OCI-LY3 (cell line): ENCODE measurements around the gene SLC25A28.

ENCODE experiments used
- H2AFZ ChIP-seq: fragments of 200-600, 300-600 bp; shearing (Covaris generic); 2 replicates; pipeline ENCODE4 v1.6.0; 2014; ENCODE audit warnings: antibody characterized with exemption, low read depth, low read length
- H3K27ac ChIP-seq: fragments of 200-600, 300-600 bp; sonication (generic); 2 replicates; pipeline ENCODE4 v1.5.1; 2014; ENCODE audit warnings: mild to moderate bottlenecking, low read length, moderate library complexity, mixed read lengths
- H3K27me3 ChIP-seq: fragments of 200-600, 300-600 bp; sonication (generic); 2 replicates; pipeline ENCODE4 v1.6.1; 2014; ENCODE audit warnings: low read depth, low read length, mixed read lengths
- H3K36me3 ChIP-seq: fragments of 200-600, 300-600 bp; sonication (generic); replicated peaks from 2 replicates; pipeline ENCODE3; 2014; ENCODE audit warnings: low read depth, low read length, mixed read lengths
- H3K4me1 ChIP-seq: fragments of 300-600, 200-600 bp; sonication (generic); 2 replicates; pipeline ENCODE4 v1.6.1; 2014; ENCODE audit warnings: low read length, mixed read lengths
- H3K4me2 ChIP-seq: fragments of 200-600, 300-600 bp; sonication (generic); 2 replicates; pipeline ENCODE4 v1.6.1; 2014; ENCODE audit warnings: low read length, mixed read lengths
- H3K4me3 ChIP-seq: fragments of 300-600, 200-600 bp; sonication (generic); 2 replicates; pipeline ENCODE4 v1.5.1; 2014; ENCODE audit warnings: antibody characterized with exemption, mild to moderate bottlenecking, low read length, moderate library complexity
- H3K79me2 ChIP-seq: fragments of 300-600, 200-600 bp; shearing (Covaris generic); 2 replicates; pipeline ENCODE4 v1.6.1; 2014; ENCODE audit warnings: mild to moderate bottlenecking, low read length, mixed read lengths
- H3K9ac ChIP-seq: fragments of 300-600, 200-600 bp; shearing (Covaris generic); 2 replicates; pipeline ENCODE4 v1.6.0; 2014; ENCODE audit warnings: mild to moderate bottlenecking, low read length, moderate library complexity
- H3K9me3 ChIP-seq: fragments of 200-600, 300-600 bp; shearing (Covaris generic); 2 replicates; pipeline ENCODE4 v1.6.1; 2014; ENCODE audit warnings: low read length, mixed read lengths; ENCODE audit not compliant: insufficient read depth
- H4K20me1 ChIP-seq: fragments of 200-600, 300-600 bp; sonication (generic); 2 replicates; pipeline ENCODE4 v1.6.1; 2016; ENCODE audit warnings: low read length, mixed read lengths; ENCODE audit not compliant: insufficient read depth
- EZH2phosphoT487 ChIP-seq: fragments of 200-600 bp; shearing (Covaris generic); IDR thresholded peaks from 2 replicates; pipeline ENCODE4 v1.6.1; 2018; ENCODE audit warnings: antibody characterized with exemption, mixed run types, low read depth
- TF ChIP-seq, protein P1 (sequence below): fragments of 200-600, 300-600 bp; sonication (generic); IDR thresholded peaks from 2 replicates; pipeline ENCODE4 v1.5.1; 2014; ENCODE audit warnings: antibody characterized with exemption, low read length, low read depth

SLC25A28 gene

DNA sequence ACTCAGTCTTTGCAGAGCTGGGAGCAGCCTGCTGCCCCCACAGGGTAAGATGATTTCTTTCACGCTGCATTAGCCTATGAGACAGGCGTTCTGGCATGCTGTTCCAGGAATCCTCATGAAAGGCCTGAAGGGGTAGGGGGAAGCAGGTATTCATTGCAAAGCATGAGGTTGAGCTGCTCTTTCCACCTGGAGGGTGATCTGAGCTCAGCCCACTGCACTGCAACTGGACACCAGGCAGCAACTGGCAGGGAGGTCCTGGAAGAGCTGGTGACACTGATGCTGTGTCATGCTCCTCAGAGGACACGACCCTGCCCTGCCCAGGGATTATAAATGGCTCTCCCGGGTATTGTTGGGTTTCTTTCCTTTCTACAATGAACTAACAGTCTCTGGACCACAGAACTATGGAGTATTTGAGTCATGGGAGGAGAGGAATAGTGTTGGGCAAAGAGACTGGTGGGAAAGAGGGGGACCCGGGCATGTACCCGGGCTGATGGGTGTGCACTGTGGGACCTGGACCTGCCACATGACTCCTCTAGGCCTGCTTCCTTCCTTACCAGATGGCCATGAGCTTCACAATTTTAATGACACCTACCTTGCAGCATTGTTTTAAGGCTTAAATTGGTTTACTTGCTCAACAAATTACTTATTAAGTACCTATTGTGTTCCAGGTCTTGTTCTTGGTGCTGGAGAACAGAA is 24.3 kb downstream of the SLC25A28 start:
- H3K4me3 ChIP-seq = no peak overlapping the region
- peaks cover 25% of the 10 kb centered on the region for H3K4me1 ChIP-seq
- no peaks in the 10 kb centered on the region for H3K79me2 ChIP-seq
- no peak overlapping the region for H3K9ac ChIP-seq
- H3K36me3 ChIP-seq = no peaks in the 10 kb centered on the region
- no peak overlapping the region for H3K4me2 ChIP-seq
- H3K27me3 ChIP-seq = no peaks in the 10 kb centered on the region
- H3K27ac ChIP-seq = no peak overlapping the region
- H3K9me3 ChIP-seq = no peaks in the 10 kb centered on the region
- TF ChIP-seq EZH2phosphoT487 = no peak
- TF ChIP-seq, protein P1, sequence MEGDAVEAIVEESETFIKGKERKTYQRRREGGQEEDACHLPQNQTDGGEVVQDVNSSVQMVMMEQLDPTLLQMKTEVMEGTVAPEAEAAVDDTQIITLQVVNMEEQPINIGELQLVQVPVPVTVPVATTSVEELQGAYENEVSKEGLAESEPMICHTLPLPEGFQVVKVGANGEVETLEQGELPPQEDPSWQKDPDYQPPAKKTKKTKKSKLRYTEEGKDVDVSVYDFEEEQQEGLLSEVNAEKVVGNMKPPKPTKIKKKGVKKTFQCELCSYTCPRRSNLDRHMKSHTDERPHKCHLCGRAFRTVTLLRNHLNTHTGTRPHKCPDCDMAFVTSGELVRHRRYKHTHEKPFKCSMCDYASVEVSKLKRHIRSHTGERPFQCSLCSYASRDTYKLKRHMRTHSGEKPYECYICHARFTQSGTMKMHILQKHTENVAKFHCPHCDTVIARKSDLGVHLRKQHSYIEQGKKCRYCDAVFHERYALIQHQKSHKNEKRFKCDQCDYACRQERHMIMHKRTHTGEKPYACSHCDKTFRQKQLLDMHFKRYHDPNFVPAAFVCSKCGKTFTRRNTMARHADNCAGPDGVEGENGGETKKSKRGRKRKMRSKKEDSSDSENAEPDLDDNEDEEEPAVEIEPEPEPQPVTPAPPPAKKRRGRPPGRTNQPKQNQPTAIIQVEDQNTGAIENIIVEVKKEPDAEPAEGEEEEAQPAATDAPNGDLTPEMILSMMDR = no peak
- no peak overlapping the region for H2AFZ ChIP-seq
- no peaks in the 10 kb centered on the region for H4K20me1 ChIP-seq

DNA sequence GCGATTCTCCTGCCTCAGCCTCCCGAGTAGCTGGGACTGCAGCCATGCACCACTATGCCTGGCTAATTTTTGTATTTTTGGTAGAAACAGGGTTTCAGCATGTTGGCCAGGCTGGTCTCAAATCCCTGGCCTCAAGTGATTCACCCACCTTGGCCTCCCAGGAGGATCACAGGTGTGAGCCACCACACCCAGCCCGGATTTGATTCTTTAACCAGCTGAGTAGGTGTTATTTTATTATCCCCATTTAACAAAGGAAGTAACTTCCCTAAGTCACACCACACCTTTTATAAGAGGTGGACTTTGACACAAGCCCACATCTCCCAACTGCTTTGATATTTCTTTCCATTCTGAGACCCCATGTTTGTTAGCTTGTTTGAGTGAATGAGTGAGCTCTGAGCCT is 25.0 kb downstream of the SLC25A28 start:
- no peak overlapping the region for H3K27ac ChIP-seq
- H3K9me3 ChIP-seq = no peaks in the 10 kb centered on the region
- peaks cover 21% of the 10 kb centered on the region for H3K4me1 ChIP-seq
- H3K4me3 ChIP-seq = no peak overlapping the region
- H2AFZ ChIP-seq = no peak overlapping the region
- H3K79me2 ChIP-seq = no peaks in the 10 kb centered on the region
- no peak overlapping the region for H3K9ac ChIP-seq
- no peaks in the 10 kb centered on the region for H4K20me1 ChIP-seq
- no peaks in the 10 kb centered on the region for H3K36me3 ChIP-seq
- TF ChIP-seq EZH2phosphoT487 = no peak
- TF ChIP-seq, protein P1 = no peak
- H3K27me3 ChIP-seq = no peaks in the 10 kb centered on the region
- no peak overlapping the region for H3K4me2 ChIP-seq

DNA sequence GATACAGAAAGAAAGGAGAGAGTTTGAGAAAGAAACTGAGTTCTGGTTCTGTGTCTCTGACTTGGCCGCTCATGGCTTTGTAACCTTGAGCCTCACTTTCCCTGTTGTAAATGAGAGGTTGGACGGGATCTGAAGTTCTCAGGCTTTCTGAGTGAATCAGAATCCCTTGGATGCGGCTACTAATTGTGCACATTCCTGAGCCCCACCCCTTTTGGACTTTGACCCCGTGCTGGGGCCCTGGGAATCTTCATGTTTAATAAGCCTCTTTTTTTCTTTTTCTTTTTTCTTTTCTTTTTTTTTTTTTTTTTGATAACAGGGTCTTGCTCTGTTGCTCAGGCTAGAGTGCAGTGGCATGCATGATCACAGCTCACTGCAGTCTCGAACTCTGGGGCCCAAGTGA is 26.9 kb downstream of the SLC25A28 start:
- no peak overlapping the region for H3K27ac ChIP-seq
- H3K36me3 ChIP-seq = no peaks in the 10 kb centered on the region
- no peaks in the 10 kb centered on the region for H3K79me2 ChIP-seq
- no peak overlapping the region for H3K4me2 ChIP-seq
- no peaks in the 10 kb centered on the region for H3K27me3 ChIP-seq
- no peak overlapping the region for H3K9ac ChIP-seq
- no peak for TF ChIP-seq EZH2phosphoT487
- TF ChIP-seq, protein P1 = no peak
- H4K20me1 ChIP-seq = no peaks in the 10 kb centered on the region
- H3K4me1 ChIP-seq = peaks cover 1% of the 10 kb centered on the region; the same call in 1 of the 2 replicates
- no peak overlapping the region for H3K4me3 ChIP-seq
- H3K9me3 ChIP-seq = no peaks in the 10 kb centered on the region
- no peak overlapping the region for H2AFZ ChIP-seq

DNA sequence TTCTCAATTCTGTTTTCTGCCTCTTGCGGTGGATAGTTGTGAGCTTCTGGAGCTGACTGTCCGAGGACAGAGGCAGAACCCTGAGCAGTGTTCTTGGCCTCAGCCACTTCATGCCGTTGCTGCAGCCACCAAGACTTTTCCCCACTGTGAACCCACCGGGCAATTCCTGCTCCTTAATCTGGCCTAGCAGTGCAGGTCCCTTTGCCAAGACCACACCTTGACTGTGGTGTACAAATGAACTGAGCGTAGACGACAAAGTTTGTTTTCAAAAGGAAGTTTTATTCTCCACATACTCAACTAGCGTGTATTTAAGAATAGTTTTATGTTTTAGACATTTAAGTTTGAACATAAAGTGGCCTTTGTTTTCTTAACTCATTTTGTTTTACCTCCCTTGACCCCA is 29.4 kb downstream of the SLC25A28 start:
- Histone ChIP-seq H3K9ac (no peak overlapping the region), H3K27me3 (no peaks in the 10 kb centered on the region), H3K79me2 (no peaks in the 10 kb centered on the region)

More for the DNA sequence above, 29.4 kb downstream of the SLC25A28 start:
- Histone ChIP-seq H3K4me3 (no peak overlapping the region), H3K4me2 (no peak overlapping the region), H3K9me3 (no peaks in the 10 kb centered on the region), H3K27ac (no peak overlapping the region), H2AFZ (no peak overlapping the region), H3K4me1 (no peaks in the 10 kb centered on the region), H3K36me3 (no peaks in the 10 kb centered on the region), H4K20me1 (no peaks in the 10 kb centered on the region)
- TF ChIP-seq, protein P1 = no peak
- TF ChIP-seq EZH2phosphoT487 = no peak
